GM21737 (cell line): ENCODE results near the gene PCP4.

Experiments used
- ATAC-seq: cut with Tn5 transposase; IDR thresholded peaks from one replicate; pipeline ENCODE4 v1.9.1; 2021; ENCODE audit warnings: mild to moderate bottlenecking, moderate library complexity; ENCODE audit not compliant: unreplicated experiment

The PCP4 gene

GRCh38 chr21:39969691-39970364, 102.6 kb downstream of the PCP4 start:
- ATAC-seq: no peak

GRCh38 chr21:39971956-39972355, 104.7 kb downstream of the PCP4 start:
- no peak for ATAC-seq

- no peak for ATAC-seq
These were observed 105.2 kb downstream of the PCP4 start for GRCh38 chr21:39972471-39972870.

- no peak for ATAC-seq
These were observed 105.9 kb downstream of the PCP4 start for GRCh38 chr21:39972976-39973770.

- ATAC-seq: no peak
These were observed 109.6 kb downstream of the PCP4 start for GRCh38 chr21:39976800-39977199.
